ENCODE results near the gene LRRC15. TPM values are rescaled to one million over a fixed set of nuclear protein-coding genes. Genes with fewer than 3 reads are reported as not detected.

LRRC15 gene
- total RNA-seq, 1 donor from 2014 or later: 0.52 TPM

DNA sequence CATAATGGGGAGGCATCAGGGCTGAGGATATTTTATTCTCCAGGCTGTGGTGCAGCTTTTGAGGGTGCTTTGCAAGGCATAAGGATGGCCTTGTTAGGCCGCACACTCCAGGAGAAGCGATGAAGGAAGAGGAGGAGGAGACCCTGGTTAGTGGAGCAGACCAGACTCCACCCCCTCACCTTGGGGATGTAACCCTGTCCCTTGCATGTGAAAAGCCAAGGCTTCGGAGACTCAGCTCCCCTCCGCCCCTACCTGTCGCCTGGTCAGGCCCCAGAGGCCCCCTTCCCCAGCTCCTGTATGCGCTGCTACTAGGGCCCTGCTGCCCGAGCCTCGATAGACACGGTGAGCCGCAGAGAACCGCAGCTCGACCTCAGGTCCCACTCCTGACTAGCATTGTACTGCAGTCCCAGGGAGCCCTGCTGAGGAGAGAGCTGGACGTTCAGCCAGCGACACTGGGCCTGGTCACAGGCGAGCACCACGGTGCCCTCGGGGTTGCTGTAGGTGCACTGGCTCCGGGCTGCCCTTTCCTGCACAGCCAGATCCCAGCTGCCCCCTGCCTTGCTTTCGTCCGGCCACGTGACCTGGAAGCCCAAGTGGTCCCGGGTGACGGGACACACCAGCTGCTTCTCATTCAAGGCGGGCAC is 28.7 kb downstream of the LRRC15 start:
- Histone ChIP-seq H3K4me3 (ENCODE audit: low read length in 3 of 3) (no peak overlapping the region), H3K9me3 (ENCODE audit: control insufficient read depth in 3 of 3, low read length in 3 of 3) (no peaks in the 10 kb centered on the region), H3K9ac (ENCODE audit: low read depth in 1 of 3, low read length in 3 of 3) (no peak overlapping the region), H3K4me1 (ENCODE audit: control insufficient read depth in 3 of 3, insufficient read depth in 3 of 3, low read length in 3 of 3) (no peaks in the 10 kb centered on the region), H3K36me3 (ENCODE audit: control insufficient read depth in 3 of 3, insufficient read depth in 3 of 3, low read length in 3 of 3) (no peaks in the 10 kb centered on the region), H3K27me3 (ENCODE audit: control insufficient read depth in 3 of 3, insufficient read depth in 3 of 3, low read length in 3 of 3) (peaks cover 8 to 23% (median 22%) of the 10 kb centered on the region in 3 donors), H3K27ac (ENCODE audit: low read depth, low read length) (no peak overlapping the region)

DNA sequence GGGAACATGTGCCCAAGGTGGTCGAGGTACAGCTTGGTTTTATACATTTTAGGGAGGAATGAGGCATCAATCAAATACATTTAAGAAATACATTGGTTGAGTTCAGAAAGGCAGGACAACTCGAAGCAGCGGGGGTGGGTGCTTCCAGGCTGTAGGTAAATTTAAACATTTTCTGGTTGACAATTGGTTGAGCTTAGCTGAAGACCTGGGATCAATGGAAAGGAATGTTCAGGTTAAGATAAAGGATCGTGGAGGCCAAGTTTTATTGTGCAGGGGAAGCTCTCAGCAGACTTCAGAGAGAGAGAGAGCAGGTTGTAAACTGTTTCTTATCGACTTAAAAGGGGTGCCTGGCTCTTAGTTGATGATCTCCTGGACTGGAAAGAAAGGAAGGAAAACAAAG is 29.7 kb downstream of the LRRC15 start:
- H3K4me1 ChIP-seq (ENCODE audit: control insufficient read depth in 3 of 3, insufficient read depth in 3 of 3, low read length in 3 of 3): no peaks in the 10 kb centered on the region
- H3K36me3 ChIP-seq (ENCODE audit: control insufficient read depth in 3 of 3, insufficient read depth in 3 of 3, low read length in 3 of 3): no peaks in the 10 kb centered on the region
- no peak overlapping the region for H3K27ac ChIP-seq (ENCODE audit: low read depth, low read length)
- peaks cover 8 to 27% (median 26%) of the 10 kb centered on the region in 3 donors for H3K27me3 ChIP-seq (ENCODE audit: control insufficient read depth in 3 of 3, insufficient read depth in 3 of 3, low read length in 3 of 3)
- no peak overlapping the region for H3K9ac ChIP-seq (ENCODE audit: low read depth in 1 of 3, low read length in 3 of 3)
- H3K4me3 ChIP-seq (ENCODE audit: low read length in 3 of 3): no peak overlapping the region
- H3K9me3 ChIP-seq (ENCODE audit: control insufficient read depth in 3 of 3, low read length in 3 of 3): no peaks in the 10 kb centered on the region

DNA sequence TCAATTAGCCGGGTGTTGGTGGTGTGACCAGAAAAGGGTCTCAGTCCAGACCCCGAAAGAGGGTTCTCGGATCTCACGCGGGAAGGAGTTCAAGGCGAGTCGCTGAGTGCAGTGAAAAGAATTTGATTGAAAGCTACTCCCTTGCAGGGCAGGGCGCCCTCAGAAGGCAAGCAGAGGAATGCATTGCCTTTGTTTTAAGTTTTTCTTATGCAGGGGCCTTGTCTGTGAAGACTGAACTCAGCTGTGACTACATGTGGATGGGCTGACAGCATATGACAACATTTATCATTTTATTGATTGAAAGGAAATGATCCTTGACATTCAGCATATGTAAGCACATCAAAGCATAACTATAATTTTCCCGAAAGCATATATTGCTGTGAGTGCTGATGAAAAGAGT is 30.2 kb downstream of the LRRC15 start:
- H3K4me3 ChIP-seq (ENCODE audit: low read length in 3 of 3): no peak overlapping the region
- no peaks in the 10 kb centered on the region for H3K9me3 ChIP-seq (ENCODE audit: control insufficient read depth in 3 of 3, low read length in 3 of 3)
- H3K9ac ChIP-seq (ENCODE audit: low read depth in 1 of 3, low read length in 3 of 3): no peak overlapping the region
- H3K4me1 ChIP-seq (ENCODE audit: control insufficient read depth in 3 of 3, insufficient read depth in 3 of 3, low read length in 3 of 3): no peaks in the 10 kb centered on the region
- H3K27ac ChIP-seq (ENCODE audit: low read depth, low read length): no peak overlapping the region
- peaks cover 8 to 26% (median 24%) of the 10 kb centered on the region in 3 donors for H3K27me3 ChIP-seq (ENCODE audit: control insufficient read depth in 3 of 3, insufficient read depth in 3 of 3, low read length in 3 of 3)
- H3K36me3 ChIP-seq (ENCODE audit: control insufficient read depth in 3 of 3, insufficient read depth in 3 of 3, low read length in 3 of 3): no peaks in the 10 kb centered on the region

DNA sequence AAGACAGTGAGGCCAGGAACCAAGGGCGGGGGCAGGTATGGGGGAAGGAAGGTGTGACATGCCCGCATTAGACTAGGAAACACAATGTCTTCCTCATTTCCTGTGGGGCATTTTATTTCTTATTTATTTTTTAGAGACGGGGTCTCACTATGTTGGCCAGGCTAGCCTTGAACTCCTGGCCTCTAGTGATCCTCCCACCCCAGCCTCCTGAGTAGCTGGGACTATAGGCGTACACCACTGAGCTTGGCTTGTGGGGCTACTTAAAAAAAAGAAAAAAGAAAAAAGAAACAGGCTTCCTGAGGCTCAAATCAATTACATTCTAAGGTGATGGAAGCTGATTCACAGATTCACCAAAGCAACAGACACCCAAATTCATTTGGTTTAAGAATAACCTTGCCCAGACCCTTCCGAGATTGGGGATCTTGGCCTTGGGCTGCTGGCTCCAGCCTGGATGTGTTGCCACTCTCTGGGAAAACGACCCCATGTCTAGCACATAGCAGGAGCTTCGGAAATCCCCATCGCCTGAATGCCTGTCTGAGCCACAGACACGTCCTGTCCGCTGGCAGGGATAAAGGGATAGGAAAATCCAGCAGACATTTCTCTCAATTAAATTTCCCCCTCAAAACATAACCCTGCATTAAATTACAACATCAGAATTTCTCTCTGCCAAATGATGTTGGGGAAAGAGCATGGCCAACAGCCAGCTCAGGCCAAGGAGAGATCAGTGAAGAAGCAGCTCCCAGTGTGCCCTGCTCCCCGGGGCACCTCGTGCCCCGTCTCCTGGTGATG is 31.4 kb downstream of the LRRC15 start:
- H3K9ac ChIP-seq (ENCODE audit: low read depth in 1 of 3, low read length in 3 of 3): no peak overlapping the region
- no peaks in the 10 kb centered on the region for H3K9me3 ChIP-seq (ENCODE audit: control insufficient read depth in 3 of 3, low read length in 3 of 3)
- no peak overlapping the region for H3K4me3 ChIP-seq (ENCODE audit: low read length in 3 of 3)
- H3K4me1 ChIP-seq (ENCODE audit: control insufficient read depth in 3 of 3, insufficient read depth in 3 of 3, low read length in 3 of 3): peaks cover 4 to 5% (median 5%) of the 10 kb centered on the region in 3 donors
- H3K27ac ChIP-seq (ENCODE audit: low read depth, low read length): no peak overlapping the region
- H3K36me3 ChIP-seq (ENCODE audit: control insufficient read depth in 3 of 3, insufficient read depth in 3 of 3, low read length in 3 of 3): no peaks in the 10 kb centered on the region
- H3K27me3 ChIP-seq (ENCODE audit: control insufficient read depth in 3 of 3, insufficient read depth in 3 of 3, low read length in 3 of 3): peaks cover 10 to 32% (median 29%) of the 10 kb centered on the region in 3 donors

- Histone ChIP-seq H3K9ac (ENCODE audit: low read depth in 1 of 3, low read length in 3 of 3) (no peak overlapping the region), H3K36me3 (ENCODE audit: control insufficient read depth in 3 of 3, insufficient read depth in 3 of 3, low read length in 3 of 3) (no peaks in the 10 kb centered on the region), H3K9me3 (ENCODE audit: control insufficient read depth in 3 of 3, low read length in 3 of 3) (no peaks in the 10 kb centered on the region), H3K4me3 (ENCODE audit: low read length in 3 of 3) (no peak overlapping the region), H3K27me3 (ENCODE audit: control insufficient read depth in 3 of 3, insufficient read depth in 3 of 3, low read length in 3 of 3) (peaks cover 15 to 37% (median 29%) of the 10 kb centered on the region in 3 donors), H3K27ac (ENCODE audit: low read depth, low read length) (no peak overlapping the region), H3K4me1 (ENCODE audit: control insufficient read depth in 3 of 3, insufficient read depth in 3 of 3, low read length in 3 of 3) (peaks cover 4 to 6% (median 6%) of the 10 kb centered on the region in 3 donors)
These were observed 32.8 kb downstream of the LRRC15 start for GRCh38 chr3:194336601-194337355.

DNA sequence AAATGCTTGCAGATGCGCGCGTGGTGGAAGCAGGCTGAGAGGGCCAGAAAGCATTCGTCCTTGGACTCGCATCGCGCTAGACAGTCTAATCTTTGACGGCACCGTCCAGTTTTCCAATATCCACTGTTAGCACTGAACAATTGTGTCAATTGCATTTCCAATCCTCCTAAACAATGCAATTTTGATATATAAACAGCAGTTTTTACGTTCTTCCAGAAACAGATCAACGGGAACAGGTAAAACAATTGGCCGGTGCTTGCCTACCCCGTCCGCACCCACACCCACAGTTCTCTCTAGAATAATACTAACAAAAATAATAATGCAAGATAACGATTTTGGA is 35.6 kb downstream of the LRRC15 start:
- no peaks in the 10 kb centered on the region for H3K36me3 ChIP-seq (ENCODE audit: control insufficient read depth in 3 of 3, insufficient read depth in 3 of 3, low read length in 3 of 3)

DNA sequence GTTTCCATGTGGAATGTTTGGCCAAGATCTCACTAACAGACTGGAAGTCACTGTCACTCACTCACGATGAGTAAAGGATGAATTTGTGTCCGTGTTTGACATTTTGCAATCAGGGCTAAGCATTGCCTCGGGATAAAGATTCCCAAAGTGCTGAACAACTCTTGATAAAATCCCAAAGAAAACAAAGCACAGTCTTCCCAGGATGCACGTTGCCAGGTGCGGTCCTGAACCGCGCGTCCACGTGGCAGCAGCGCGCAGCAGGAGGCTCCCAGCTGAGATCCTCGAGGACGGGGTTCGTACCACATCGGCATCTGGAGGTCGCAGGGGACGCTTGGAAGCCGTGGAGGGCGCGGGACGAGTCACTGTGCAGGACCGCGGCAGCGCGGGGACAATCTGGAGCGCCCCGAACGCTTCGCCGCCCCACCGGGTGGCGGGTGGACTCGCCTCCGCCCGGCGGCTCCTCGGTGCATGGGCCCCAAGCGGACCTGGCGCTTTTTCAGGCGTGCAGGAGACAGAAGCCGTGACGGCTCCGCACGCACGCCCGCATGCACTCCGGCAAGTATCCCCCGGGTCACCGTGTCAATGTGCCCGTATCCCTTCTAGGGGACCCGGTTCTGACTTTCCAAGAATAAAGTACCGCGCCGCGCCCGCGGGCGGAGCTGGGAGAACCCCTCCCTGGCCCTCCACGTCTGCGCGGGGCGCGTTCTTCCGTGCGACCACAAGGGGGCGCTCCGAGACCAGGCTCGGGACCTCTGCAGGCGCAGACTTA is 36.1 kb downstream of the LRRC15 start:
- Histone ChIP-seq H3K27me3 (ENCODE audit: control insufficient read depth in 3 of 3, insufficient read depth in 3 of 3, low read length in 3 of 3) (peaks cover 18 to 36% (median 36%) of the 10 kb centered on the region in 3 donors), H3K36me3 (ENCODE audit: control insufficient read depth in 3 of 3, insufficient read depth in 3 of 3, low read length in 3 of 3) (no peaks in the 10 kb centered on the region), H3K9ac (ENCODE audit: low read depth in 1 of 3, low read length in 3 of 3) (peak overlapping the region in 1 of 3 donors; percentile 33), H3K4me3 (ENCODE audit: low read length in 3 of 3) (peak overlapping the region; percentile 30 to 70 (median 41)), H3K27ac (ENCODE audit: low read depth, low read length) (no peak overlapping the region), H3K4me1 (ENCODE audit: control insufficient read depth in 3 of 3, insufficient read depth in 3 of 3, low read length in 3 of 3) (peaks cover 6 to 32% (median 23%) of the 10 kb centered on the region in 3 donors), H3K9me3 (ENCODE audit: control insufficient read depth in 3 of 3, low read length in 3 of 3) (no peaks in the 10 kb centered on the region)

More for the DNA sequence above, 35.6 kb downstream of the LRRC15 start:
- no peak overlapping the region for H3K9ac ChIP-seq (ENCODE audit: low read depth in 1 of 3, low read length in 3 of 3)
- H3K27me3 ChIP-seq (ENCODE audit: control insufficient read depth in 3 of 3, insufficient read depth in 3 of 3, low read length in 3 of 3): peaks cover 15 to 36% (median 31%) of the 10 kb centered on the region in 3 donors
- H3K27ac ChIP-seq (ENCODE audit: low read depth, low read length): no peak overlapping the region
- no peaks in the 10 kb centered on the region for H3K9me3 ChIP-seq (ENCODE audit: control insufficient read depth in 3 of 3, low read length in 3 of 3)
- H3K4me3 ChIP-seq (ENCODE audit: low read length in 3 of 3): no peak overlapping the region
- peaks cover 6 to 26% (median 17%) of the 10 kb centered on the region in 3 donors for H3K4me1 ChIP-seq (ENCODE audit: control insufficient read depth in 3 of 3, insufficient read depth in 3 of 3, low read length in 3 of 3)

DNA sequence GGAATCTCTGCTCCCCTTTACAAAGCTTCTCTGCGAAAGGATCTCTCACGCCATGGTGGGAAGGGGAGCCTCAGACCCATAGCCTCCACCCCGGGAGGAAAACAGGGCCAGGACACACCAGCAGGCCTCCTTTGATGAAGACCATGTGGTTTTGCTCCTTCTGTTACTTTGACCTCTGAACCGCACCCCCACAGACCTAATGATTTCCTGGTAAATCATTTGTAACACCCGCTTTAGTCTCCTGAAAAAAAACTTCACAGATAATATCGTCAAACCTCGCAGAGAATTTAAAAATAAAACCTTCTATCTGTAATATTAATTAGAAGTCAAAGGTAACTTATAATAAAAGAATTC is 36.7 kb downstream of the LRRC15 start:
- peaks cover 6 to 37% (median 24%) of the 10 kb centered on the region in 3 donors for H3K4me1 ChIP-seq (ENCODE audit: control insufficient read depth in 3 of 3, insufficient read depth in 3 of 3, low read length in 3 of 3)
- no peak overlapping the region for H3K27ac ChIP-seq (ENCODE audit: low read depth, low read length)
- H3K4me3 ChIP-seq (ENCODE audit: low read length in 3 of 3): no peak overlapping the region
- H3K9me3 ChIP-seq (ENCODE audit: control insufficient read depth in 3 of 3, low read length in 3 of 3): no peaks in the 10 kb centered on the region
- no peak overlapping the region for H3K9ac ChIP-seq (ENCODE audit: low read depth in 1 of 3, low read length in 3 of 3)
- H3K27me3 ChIP-seq (ENCODE audit: control insufficient read depth in 3 of 3, insufficient read depth in 3 of 3, low read length in 3 of 3): peaks cover 23 to 40% (median 40%) of the 10 kb centered on the region in 3 donors
- H3K36me3 ChIP-seq (ENCODE audit: control insufficient read depth in 3 of 3, insufficient read depth in 3 of 3, low read length in 3 of 3): no peaks in the 10 kb centered on the region

GRCh38 chr3:194330579-194330978 is 39.0 kb downstream of the LRRC15 start:
- H3K36me3 ChIP-seq (ENCODE audit: control insufficient read depth in 3 of 3, insufficient read depth in 3 of 3, low read length in 3 of 3): no peaks in the 10 kb centered on the region
- no peak overlapping the region for H3K9ac ChIP-seq (ENCODE audit: low read depth in 1 of 3, low read length in 3 of 3)
- H3K27me3 ChIP-seq (ENCODE audit: control insufficient read depth in 3 of 3, insufficient read depth in 3 of 3, low read length in 3 of 3): peaks cover 34 to 41% (median 35%) of the 10 kb centered on the region in 3 donors
- H3K4me1 ChIP-seq (ENCODE audit: control insufficient read depth in 3 of 3, insufficient read depth in 3 of 3, low read length in 3 of 3): peaks cover 6 to 47% (median 27%) of the 10 kb centered on the region in 3 donors
- H3K4me3 ChIP-seq (ENCODE audit: low read length in 3 of 3): no peak overlapping the region
- no peak overlapping the region for H3K27ac ChIP-seq (ENCODE audit: low read depth, low read length)
- no peaks in the 10 kb centered on the region for H3K9me3 ChIP-seq (ENCODE audit: control insufficient read depth in 3 of 3, low read length in 3 of 3)
